GM23248 (cell line): ENCODE data around the gene GATAD2A. TPM values are rescaled to one million over a fixed set of nuclear protein-coding genes. Genes with fewer than 3 reads are reported as not detected.

Experiments
- DNase-seq: peaks from one replicate; pipeline ENCODE4 v3.0.0-alpha.2; 2015
- H2AFZ ChIP-seq: fragments of 200-600 bp; sonication (generic); 2 replicates; pipeline ENCODE4 v1.6.1; 2016; ENCODE audit warnings: antibody characterized with exemption
- H3F3A ChIP-seq: fragments of 200-600 bp; sonication (generic); 2 replicates; pipeline ENCODE4 v1.6.1; 2016; ENCODE audit warnings: mild to moderate bottlenecking, antibody characterized with exemption, mixed run types; ENCODE audit not compliant: insufficient read depth
- H3K27ac ChIP-seq: fragments of 200-600 bp; sonication (generic); 2 replicates; pipeline ENCODE4 v1.5.1; 2016; ENCODE audit warnings: mild to moderate bottlenecking
- H3K27me3 ChIP-seq: fragments of 200-600 bp; sonication (generic); replicated peaks from 2 replicates; pipeline ENCODE4 v1.6.1; 2016; ENCODE audit warnings: mild to moderate bottlenecking; ENCODE audit not compliant: insufficient read depth
- H3K36me3 ChIP-seq: fragments of 200-600 bp; sonication (generic); 2 replicates; pipeline ENCODE4 v1.6.1; 2016; ENCODE audit warnings: low read depth, mild to moderate bottlenecking
- H3K4me1 ChIP-seq: fragments of 200-600 bp; sonication (generic); 2 replicates; pipeline ENCODE4 v1.6.1; 2016; ENCODE audit warnings: mild to moderate bottlenecking; ENCODE audit not compliant: insufficient read depth
- H3K4me2 ChIP-seq: fragments of 200-600 bp; sonication (generic); one replicate; pipeline ENCODE4 v1.6.1; 2016; ENCODE audit warnings: mild to moderate bottlenecking; ENCODE audit not compliant: unreplicated experiment
- H3K4me3 ChIP-seq: fragments of 200-600 bp; sonication (generic); 2 replicates; pipeline ENCODE4 v1.5.1; 2016; ENCODE audit warnings: mild to moderate bottlenecking
- H3K79me2 ChIP-seq: fragments of 200-600 bp; sonication (generic); 2 replicates; pipeline ENCODE4 v1.6.1; 2016; ENCODE audit warnings: mild to moderate bottlenecking; ENCODE audit not compliant: insufficient read depth
- H3K9ac ChIP-seq: fragments of 200-600 bp; sonication (generic); 2 replicates; pipeline ENCODE4 v1.6.1; 2016; ENCODE audit warnings: mild to moderate bottlenecking
- H3K9me2 ChIP-seq: fragments of 200-600 bp; sonication (generic); 2 replicates; pipeline ENCODE4 v1.6.1; 2016; ENCODE audit warnings: mixed run types, mild to moderate bottlenecking, moderate library complexity; ENCODE audit not compliant: insufficient read depth
- H3K9me3 ChIP-seq: fragments of 200-600 bp; sonication (generic); one replicate; pipeline ENCODE4 v1.6.1; 2017; ENCODE audit warnings: low read depth
- H4K20me1 ChIP-seq: fragments of 200-600 bp; sonication (generic); 2 replicates; pipeline ENCODE4 v1.6.0; 2016; ENCODE audit not compliant: insufficient read depth
- EZH2 ChIP-seq: fragments of 200-600 bp; sonication (generic); IDR thresholded peaks from 2 replicates; pipeline ENCODE4 v1.6.1; 2018; ENCODE audit warnings: antibody characterized with exemption, mild to moderate bottlenecking; ENCODE audit not compliant: insufficient read depth, poor library complexity, severe bottlenecking
- EZH2phosphoT487 ChIP-seq: fragments of 200-600 bp; sonication (generic); IDR thresholded peaks from 2 replicates; pipeline ENCODE4 v1.6.1; 2018; ENCODE audit warnings: antibody characterized with exemption, moderate library complexity, mild to moderate bottlenecking, low read depth; ENCODE audit not compliant: insufficient read depth
- WGBS, 2 experiments: methylation state at CpG; one replicate each; pipeline ENCODE4 v1.1.6; 2015 to 2017; ENCODE audit warnings: low lambda C conversion rate in 2 of 2, low coverage in 1 of 2; ENCODE audit errors: missing lambda C conversion rate in 2 of 2; 5-methylcytosine and 5-hydroxymethylcytosine counted together
- in situ Hi-C: fragments of 300-500 bp; cut with MboI; formaldehyde crosslinking; loops from 2 replicates; pipeline ENCODE4 v1.15.0; 2020
- polyA plus RNA-seq: library from polyadenylated mRNA; unstranded; fragments of >200 nt; fragmentation: Nextera tagmentation; extraction: Ambion mirVana; gene quantifications from 2 replicates; pipeline ENCODE4 v1.2.1, GENCODE V29; 2016
- total RNA-seq: library from RNA; depleted of rRNA; stranded (reverse); fragments of >200 nt; shearing (Covaris generic); gene quantifications from 2 replicates; pipeline ENCODE4 v1.2.3, GENCODE V29; 2014

The GATAD2A gene
- total and polyA plus RNA-seq, 2 experiments from 2014 or later = 15.4 to 52.1 TPM

GRCh38 chr19:19418555-19419260, 13.2 kb downstream of the GATAD2A start:
- H2AFZ ChIP-seq = no peak overlapping the region
- H3K9me2 ChIP-seq = no peaks in the 10 kb centered on the region
- no peaks in the 10 kb centered on the region for H3K36me3 ChIP-seq
- H3K9ac ChIP-seq = no peak overlapping the region
- no peak overlapping the region for H3K27ac ChIP-seq
- no peaks in the 10 kb centered on the region for H3K27me3 ChIP-seq
- DNase-seq = no peak
- no peak overlapping the region for H3K4me2 ChIP-seq
- no peak overlapping the region for H3K4me3 ChIP-seq
- TF ChIP-seq EZH2 (no peak), EZH2phosphoT487 (no peak)
- H3K4me1 ChIP-seq = no peaks in the 10 kb centered on the region
- H3K79me2 ChIP-seq = peaks cover 100% of the 10 kb centered on the region
- 64 to 69% methylated on average over 8 of the region's 8 CpGs for WGBS, 2 experiments
- no peaks in the 10 kb centered on the region for H3K9me3 ChIP-seq
- in situ Hi-C loops = no loop called here
- H4K20me1 ChIP-seq = peaks cover 7% of the 10 kb centered on the region
- no peaks in the 10 kb centered on the region for H3F3A ChIP-seq

- Histone ChIP-seq H3K4me1 (no peaks in the 10 kb centered on the region), H3K9me3 (no peaks in the 10 kb centered on the region), H3F3A (no peaks in the 10 kb centered on the region), H3K79me2 (peaks cover 100% of the 10 kb centered on the region), H3K27ac (no peak overlapping the region), H3K9me2 (no peaks in the 10 kb centered on the region), H2AFZ (no peak overlapping the region), H4K20me1 (peaks cover 5% of the 10 kb centered on the region), H3K9ac (no peak overlapping the region), H3K4me3 (no peak overlapping the region), H3K27me3 (no peaks in the 10 kb centered on the region), H3K4me2 (no peak overlapping the region), H3K36me3 (no peaks in the 10 kb centered on the region)
- in situ Hi-C loops = no loop called here
- DNase-seq = no peak
- 77 to 79% methylated on average over 19 to 21 of the region's 21 CpGs for WGBS, 2 experiments
- TF ChIP-seq EZH2phosphoT487 (no peak), EZH2 (no peak)
Measured at GRCh38 chr19:19420570-19421298, 15.3 kb downstream of the GATAD2A start.

GRCh38 chr19:19421299-19421696, 15.8 kb downstream of the GATAD2A start:
- no peaks in the 10 kb centered on the region for H3K36me3 ChIP-seq
- no peaks in the 10 kb centered on the region for H3K9me2 ChIP-seq
- H3K27ac ChIP-seq = no peak overlapping the region
- H3K4me2 ChIP-seq = no peak overlapping the region
- in situ Hi-C loops = no loop called here
- no peak for DNase-seq
- H2AFZ ChIP-seq = no peak overlapping the region
- H3F3A ChIP-seq = no peaks in the 10 kb centered on the region
- H3K9me3 ChIP-seq = no peaks in the 10 kb centered on the region
- TF ChIP-seq EZH2phosphoT487 (no peak), EZH2 (no peak)
- WGBS, 2 experiments = 87 to 93% methylated on average over 9 of the region's 9 CpGs
- H3K4me3 ChIP-seq = no peak overlapping the region
- H3K9ac ChIP-seq = no peak overlapping the region
- peaks cover 8% of the 10 kb centered on the region for H4K20me1 ChIP-seq
- no peaks in the 10 kb centered on the region for H3K4me1 ChIP-seq
- H3K79me2 ChIP-seq = peaks cover 100% of the 10 kb centered on the region
- H3K27me3 ChIP-seq = no peaks in the 10 kb centered on the region

GRCh38 chr19:19422156-19422555, 16.7 kb downstream of the GATAD2A start:
- Histone ChIP-seq H3K79me2 (peaks cover 100% of the 10 kb centered on the region), H3K9me3 (no peaks in the 10 kb centered on the region), H3F3A (no peaks in the 10 kb centered on the region), H4K20me1 (peaks cover 8% of the 10 kb centered on the region), H3K27ac (no peak overlapping the region), H3K4me1 (no peaks in the 10 kb centered on the region), H3K9ac (no peak overlapping the region), H3K4me3 (no peak overlapping the region), H2AFZ (no peak overlapping the region), H3K27me3 (no peaks in the 10 kb centered on the region), H3K4me2 (no peak overlapping the region), H3K9me2 (no peaks in the 10 kb centered on the region), H3K36me3 (no peaks in the 10 kb centered on the region)
- no peak for DNase-seq
- WGBS, 2 experiments = 99 to 100% methylated on average over 5 of the region's 5 CpGs
- TF ChIP-seq EZH2 = no peak
- TF ChIP-seq EZH2phosphoT487 = no peak
- in situ Hi-C loops = no loop called here
